Neural crest cell (in vitro differentiated cells): ENCODE measurements around the gene PKD2. TPM values are rescaled to one million over a fixed set of nuclear protein-coding genes. Genes with fewer than 3 reads are reported as not detected.

Experiments
- DNase-seq: peaks from one replicate; pipeline ENCODE4 v3.0.0; 2021; ENCODE audit warnings: low read depth, mixed read lengths, low spot score
- H3K27ac Mint-ChIP-seq: one replicate; pipeline ENCODE4 v1.8.0; 2021; ENCODE audit warnings: mild to moderate bottlenecking, mixed read lengths; ENCODE audit not compliant: unreplicated experiment
- H3K27me3 Mint-ChIP-seq: 2 replicates; pipeline ENCODE4 v1.8.0; 2021; ENCODE audit warnings: low read depth, mild to moderate bottlenecking, mixed read lengths
- H3K36me3 Mint-ChIP-seq: 2 replicates; pipeline ENCODE4 v1.8.0; 2021; ENCODE audit warnings: low read depth, mild to moderate bottlenecking, mixed read lengths
- H3K4me1 Mint-ChIP-seq: 2 replicates; pipeline ENCODE4 v1.8.0; 2021; ENCODE audit warnings: mixed read lengths
- H3K4me3 Mint-ChIP-seq: one replicate; pipeline ENCODE4 v1.8.0; 2021; ENCODE audit warnings: mild to moderate bottlenecking, mixed read lengths
- H3K9me3 Mint-ChIP-seq: 2 replicates; pipeline ENCODE4 v1.8.0; 2021; ENCODE audit warnings: mixed read lengths
- total RNA-seq: library from RNA; stranded (reverse); gene quantifications from 2 replicates; pipeline ENCODE4 v1.2.1, GENCODE V29; 2021
- TF ChIP-seq, protein P1 (sequence below): fragments of 200-600 bp; sonication (generic); conservative IDR thresholded peaks from 2 replicates; pipeline ENCODE4 v1.5.0; 2021; ENCODE audit warnings: antibody characterized with exemption, mild to moderate bottlenecking

Gene PKD2
- total RNA-seq, 1 donor from 2014 or later: 37.9 TPM

- Mint-ChIP-seq H3K27ac (no peak overlapping the region), H3K27me3 (no peaks in the 10 kb centered on the region), H3K4me3 (no peak overlapping the region), H3K36me3 (peaks cover 42% of the 10 kb centered on the region), H3K9me3 (peaks cover 3% of the 10 kb centered on the region), H3K4me1 (peaks cover 7% of the 10 kb centered on the region)
- no peak for DNase-seq
- TF ChIP-seq, protein P1, sequence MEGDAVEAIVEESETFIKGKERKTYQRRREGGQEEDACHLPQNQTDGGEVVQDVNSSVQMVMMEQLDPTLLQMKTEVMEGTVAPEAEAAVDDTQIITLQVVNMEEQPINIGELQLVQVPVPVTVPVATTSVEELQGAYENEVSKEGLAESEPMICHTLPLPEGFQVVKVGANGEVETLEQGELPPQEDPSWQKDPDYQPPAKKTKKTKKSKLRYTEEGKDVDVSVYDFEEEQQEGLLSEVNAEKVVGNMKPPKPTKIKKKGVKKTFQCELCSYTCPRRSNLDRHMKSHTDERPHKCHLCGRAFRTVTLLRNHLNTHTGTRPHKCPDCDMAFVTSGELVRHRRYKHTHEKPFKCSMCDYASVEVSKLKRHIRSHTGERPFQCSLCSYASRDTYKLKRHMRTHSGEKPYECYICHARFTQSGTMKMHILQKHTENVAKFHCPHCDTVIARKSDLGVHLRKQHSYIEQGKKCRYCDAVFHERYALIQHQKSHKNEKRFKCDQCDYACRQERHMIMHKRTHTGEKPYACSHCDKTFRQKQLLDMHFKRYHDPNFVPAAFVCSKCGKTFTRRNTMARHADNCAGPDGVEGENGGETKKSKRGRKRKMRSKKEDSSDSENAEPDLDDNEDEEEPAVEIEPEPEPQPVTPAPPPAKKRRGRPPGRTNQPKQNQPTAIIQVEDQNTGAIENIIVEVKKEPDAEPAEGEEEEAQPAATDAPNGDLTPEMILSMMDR: no peak
These were observed 57.0 kb downstream of the PKD2 start for GRCh38 chr4:88064410-88064809.

- Mint-ChIP-seq H3K9me3 (peaks cover 6% of the 10 kb centered on the region), H3K36me3 (peaks cover 63% of the 10 kb centered on the region), H3K4me1 (no peaks in the 10 kb centered on the region), H3K4me3 (no peak overlapping the region), H3K27ac (no peak overlapping the region), H3K27me3 (no peaks in the 10 kb centered on the region)
- TF ChIP-seq, protein P1: no peak
- DNase-seq: no peak
These were observed 62.6 kb downstream of the PKD2 start for GRCh38 chr4:88070031-88070430.

GRCh38 chr4:88075336-88075735 lies 67.9 kb downstream of the PKD2 start:
- H3K4me3 Mint-ChIP-seq: no peak overlapping the region
- no peaks in the 10 kb centered on the region for H3K27me3 Mint-ChIP-seq
- peaks cover 4% of the 10 kb centered on the region for H3K9me3 Mint-ChIP-seq
- no peaks in the 10 kb centered on the region for H3K4me1 Mint-ChIP-seq
- H3K27ac Mint-ChIP-seq: no peak overlapping the region
- H3K36me3 Mint-ChIP-seq: peaks cover 39% of the 10 kb centered on the region
- TF ChIP-seq, protein P1: no peak
- no peak for DNase-seq

- H3K4me3 Mint-ChIP-seq: no peak overlapping the region
- no peak overlapping the region for H3K27ac Mint-ChIP-seq
- peaks cover 3% of the 10 kb centered on the region for H3K9me3 Mint-ChIP-seq
- TF ChIP-seq, protein P1: no peak
- H3K36me3 Mint-ChIP-seq: peaks cover 22% of the 10 kb centered on the region
- H3K27me3 Mint-ChIP-seq: no peaks in the 10 kb centered on the region
- H3K4me1 Mint-ChIP-seq: no peaks in the 10 kb centered on the region
- DNase-seq: no peak
These were observed 70.6 kb downstream of the PKD2 start for GRCh38 chr4:88077911-88078524.

GRCh38 chr4:88078579-88078978 lies 71.1 kb downstream of the PKD2 start:
- no peak overlapping the region for H3K27ac Mint-ChIP-seq
- no peak for DNase-seq
- peaks cover 22% of the 10 kb centered on the region for H3K36me3 Mint-ChIP-seq
- no peak overlapping the region for H3K4me3 Mint-ChIP-seq
- no peaks in the 10 kb centered on the region for H3K27me3 Mint-ChIP-seq
- peaks cover 3% of the 10 kb centered on the region for H3K9me3 Mint-ChIP-seq
- no peaks in the 10 kb centered on the region for H3K4me1 Mint-ChIP-seq
- TF ChIP-seq, protein P1: no peak
